Neutrophil (primary cell): ENCODE data around the gene MYO1A.

Source experiments
- H3K27ac ChIP-seq: fragments of 200-600 bp; sonication (generic); 2 replicates; pipeline ENCODE4 v1.5.1; 2016; ENCODE audit warnings: mild to moderate bottlenecking, moderate library complexity
- H3K27me3 ChIP-seq: fragments of 200-600 bp; sonication (generic); 2 replicates; pipeline ENCODE4 v1.6.0; 2016; ENCODE audit warnings: mild to moderate bottlenecking
- H3K36me3 ChIP-seq: fragments of 200-600 bp; sonication (generic); 2 replicates; pipeline ENCODE4 v1.5.1; 2017
- H3K4me1 ChIP-seq, 2 experiments: fragments of 200-600 bp in 1 of 2; sonication (generic) in 1 of 2; 1 replicate in 1 of 2; 2 replicates in 1 of 2; pipeline versions ENCODE4 v1.5.1 to v1.6.1; 2013 to 2016; ENCODE audit warnings: low read depth in 1 of 2, low read length in 1 of 2, mild to moderate bottlenecking in 1 of 2, moderate library complexity in 1 of 2; ENCODE audit not compliant: control insufficient read depth in 1 of 2, insufficient read depth in 1 of 2
- H3K4me3 ChIP-seq, 2 experiments: fragments of 200-600 bp in 1 of 2; sonication (generic) in 1 of 2; 1 replicate in 1 of 2; 2 replicates in 1 of 2; pipeline ENCODE4 v1.5.1; 2013 to 2016; ENCODE audit warnings: low read depth in 1 of 2, low read length in 1 of 2, mild to moderate bottlenecking in 1 of 2, moderate library complexity in 1 of 2
- H3K9me3 ChIP-seq: fragments of 200-600 bp; sonication (generic); 2 replicates; pipeline ENCODE4 v1.5.1; 2016
- TF ChIP-seq, protein P1 (sequence below): fragments of 200-600 bp; sonication (generic); IDR thresholded peaks from 2 replicates; pipeline ENCODE4 v1.5.1; 2016; ENCODE audit warnings: antibody characterized with exemption

MYO1A gene

DNA sequence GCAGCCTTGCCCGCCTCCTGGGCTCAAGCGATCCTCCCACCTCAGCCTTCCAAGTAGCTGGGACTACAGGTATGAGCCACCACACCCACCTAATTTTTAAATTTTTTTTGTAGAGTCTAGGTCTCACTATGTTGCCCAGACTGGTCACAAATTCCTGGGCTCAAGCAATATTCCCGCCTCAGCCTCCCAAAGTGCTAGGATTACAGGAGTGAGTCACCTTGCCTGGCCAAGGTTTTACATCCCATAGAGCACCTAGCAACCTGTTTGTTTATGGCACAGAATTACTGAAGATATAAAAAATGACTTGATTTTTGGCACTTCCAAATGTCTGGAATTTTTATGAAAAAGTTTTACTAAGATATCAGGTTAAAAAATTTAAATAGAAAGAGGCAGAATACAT is 16.5 kb downstream of the MYO1A start:
- TF ChIP-seq, protein P1, sequence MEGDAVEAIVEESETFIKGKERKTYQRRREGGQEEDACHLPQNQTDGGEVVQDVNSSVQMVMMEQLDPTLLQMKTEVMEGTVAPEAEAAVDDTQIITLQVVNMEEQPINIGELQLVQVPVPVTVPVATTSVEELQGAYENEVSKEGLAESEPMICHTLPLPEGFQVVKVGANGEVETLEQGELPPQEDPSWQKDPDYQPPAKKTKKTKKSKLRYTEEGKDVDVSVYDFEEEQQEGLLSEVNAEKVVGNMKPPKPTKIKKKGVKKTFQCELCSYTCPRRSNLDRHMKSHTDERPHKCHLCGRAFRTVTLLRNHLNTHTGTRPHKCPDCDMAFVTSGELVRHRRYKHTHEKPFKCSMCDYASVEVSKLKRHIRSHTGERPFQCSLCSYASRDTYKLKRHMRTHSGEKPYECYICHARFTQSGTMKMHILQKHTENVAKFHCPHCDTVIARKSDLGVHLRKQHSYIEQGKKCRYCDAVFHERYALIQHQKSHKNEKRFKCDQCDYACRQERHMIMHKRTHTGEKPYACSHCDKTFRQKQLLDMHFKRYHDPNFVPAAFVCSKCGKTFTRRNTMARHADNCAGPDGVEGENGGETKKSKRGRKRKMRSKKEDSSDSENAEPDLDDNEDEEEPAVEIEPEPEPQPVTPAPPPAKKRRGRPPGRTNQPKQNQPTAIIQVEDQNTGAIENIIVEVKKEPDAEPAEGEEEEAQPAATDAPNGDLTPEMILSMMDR: no peak
- no peaks in the 10 kb centered on the region for H3K27me3 ChIP-seq
- no peak overlapping the region for H3K4me3 ChIP-seq
- H3K9me3 ChIP-seq: no peaks in the 10 kb centered on the region
- no peaks in the 10 kb centered on the region for H3K36me3 ChIP-seq
- H3K27ac ChIP-seq: no peak overlapping the region
- peaks cover 0 to 6% of the 10 kb centered on the region in 2 experiments for H3K4me1 ChIP-seq

DNA sequence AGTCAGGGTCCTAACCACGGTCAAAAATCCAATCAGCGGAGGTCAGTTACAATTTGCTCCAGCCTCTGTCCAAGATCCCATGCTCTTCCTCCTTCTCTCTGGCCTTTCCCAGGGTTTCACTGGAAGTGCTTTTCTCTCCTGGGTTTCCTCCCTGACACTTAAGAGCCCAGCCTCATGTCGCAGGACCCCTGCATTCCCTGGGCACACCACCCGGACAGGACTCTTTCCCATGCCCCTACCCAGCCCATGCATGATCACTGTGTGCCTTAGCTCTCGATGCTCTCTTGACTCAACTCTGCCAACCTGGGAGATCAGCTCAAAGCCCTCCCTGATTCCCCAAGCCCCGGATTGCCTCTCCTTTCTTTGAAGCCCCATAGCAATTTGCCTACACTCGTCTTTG is 18.1 kb downstream of the MYO1A start:
- H3K36me3 ChIP-seq: no peaks in the 10 kb centered on the region
- H3K27ac ChIP-seq: no peak overlapping the region
- H3K9me3 ChIP-seq: no peaks in the 10 kb centered on the region
- H3K27me3 ChIP-seq: peaks cover 5% of the 10 kb centered on the region
- peaks cover 0 to 6% of the 10 kb centered on the region in 2 experiments for H3K4me1 ChIP-seq
- no peak overlapping the region for H3K4me3 ChIP-seq
- TF ChIP-seq, protein P1: no peak

DNA sequence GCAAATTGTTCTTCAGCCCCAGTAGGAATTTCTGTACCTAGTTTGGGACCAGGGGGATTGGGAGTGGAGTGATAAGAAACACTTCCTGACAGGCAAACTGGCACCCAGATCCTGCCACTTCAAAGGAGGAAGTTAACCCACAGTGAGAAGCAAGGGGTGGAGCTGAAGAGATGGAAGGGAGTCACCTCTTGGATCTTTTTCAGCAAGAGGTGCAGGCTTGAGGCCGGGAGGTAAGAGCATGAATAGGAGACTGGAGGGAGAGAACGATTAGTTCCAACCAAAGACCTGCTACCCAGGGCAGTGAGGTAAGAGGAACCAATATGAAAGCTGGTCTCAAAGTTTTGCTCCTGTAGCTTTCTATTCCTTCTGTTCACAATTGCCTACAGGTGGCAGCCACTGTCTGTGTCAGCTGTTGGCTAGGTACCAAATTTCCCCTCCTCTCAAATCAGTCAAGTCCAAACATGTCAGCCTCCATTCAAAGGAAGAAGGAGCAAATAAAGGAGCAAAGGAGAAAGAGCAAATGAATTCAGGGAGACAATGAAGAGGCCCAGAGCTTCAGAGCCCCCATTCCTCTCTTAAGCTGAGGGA is 18.7 kb downstream of the MYO1A start:
- Histone ChIP-seq H3K27me3 (peaks cover 5% of the 10 kb centered on the region), H3K9me3 (no peaks in the 10 kb centered on the region), H3K27ac (no peak overlapping the region), H3K4me1 (peaks cover 0 to 6% of the 10 kb centered on the region in 2 experiments), H3K4me3 (no peak overlapping the region), H3K36me3 (no peaks in the 10 kb centered on the region)
- TF ChIP-seq, protein P1: no peak

DNA sequence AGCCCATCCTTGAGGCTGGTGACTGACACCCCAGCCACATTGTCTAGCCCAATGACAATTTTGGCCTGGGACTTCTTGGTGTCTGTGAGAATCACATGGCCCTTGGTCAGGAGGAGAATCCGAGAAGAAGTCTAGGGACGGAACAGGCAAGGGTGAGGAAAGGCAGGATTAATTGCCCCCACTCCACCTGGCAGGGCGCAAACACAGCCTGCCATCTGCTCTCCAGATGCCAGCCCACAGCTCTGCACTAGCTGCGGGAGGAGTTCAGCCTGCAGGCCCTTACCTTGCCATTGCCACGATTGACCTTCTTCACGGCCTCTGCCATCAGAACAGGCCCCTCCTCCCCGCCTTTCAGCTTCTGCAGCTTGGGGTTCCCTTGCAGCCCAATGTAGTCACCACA is 20.5 kb downstream of the MYO1A start:
- Histone ChIP-seq H3K9me3 (no peaks in the 10 kb centered on the region), H3K4me1 (peaks cover 0 to 6% of the 10 kb centered on the region in 2 experiments), H3K27me3 (peaks cover 5% of the 10 kb centered on the region), H3K36me3 (no peaks in the 10 kb centered on the region), H3K27ac (no peak overlapping the region), H3K4me3 (no peak overlapping the region)
- TF ChIP-seq, protein P1: no peak

DNA sequence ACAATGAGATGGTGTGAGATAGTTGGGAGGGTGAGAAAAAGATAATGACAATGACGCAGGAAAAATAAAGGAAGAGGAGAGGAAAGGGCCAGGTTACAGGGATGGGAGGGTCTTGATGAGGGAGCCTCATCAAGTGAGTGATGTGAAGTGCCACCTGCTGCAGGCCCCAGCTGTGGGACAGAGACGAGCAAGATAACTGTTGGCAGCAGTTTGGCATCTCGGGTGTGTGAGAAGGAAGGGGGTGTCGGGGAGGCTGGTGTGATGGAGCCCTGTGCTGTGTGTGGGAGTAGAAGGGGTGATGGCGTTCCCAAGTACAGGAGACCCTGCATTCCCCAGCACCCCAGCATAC is 22.1 kb downstream of the MYO1A start:
- TF ChIP-seq, protein P1: no peak
- Histone ChIP-seq H3K4me1 (peaks cover 0 to 6% of the 10 kb centered on the region in 2 experiments), H3K27me3 (peaks cover 5% of the 10 kb centered on the region), H3K36me3 (no peaks in the 10 kb centered on the region), H3K4me3 (no peak overlapping the region), H3K9me3 (no peaks in the 10 kb centered on the region), H3K27ac (no peak overlapping the region)
